GM21367 (cell line): ENCODE data around the gene SH2B3.
"Not testable (repeated sequence)": the region's sequence is repeated elsewhere in the genome, so short reads cannot be mapped to it uniquely, and the experiment has no call there.

Experiments
- ATAC-seq: cut with Tn5 transposase; IDR thresholded peaks from one replicate; pipeline ENCODE4 v1.9.1; 2021; ENCODE audit not compliant: unreplicated experiment

The SH2B3 gene

GRCh38 chr12:111386885-111387284 lies 18.8 kb upstream of the SH2B3 start:
- no peak for ATAC-seq

DNA sequence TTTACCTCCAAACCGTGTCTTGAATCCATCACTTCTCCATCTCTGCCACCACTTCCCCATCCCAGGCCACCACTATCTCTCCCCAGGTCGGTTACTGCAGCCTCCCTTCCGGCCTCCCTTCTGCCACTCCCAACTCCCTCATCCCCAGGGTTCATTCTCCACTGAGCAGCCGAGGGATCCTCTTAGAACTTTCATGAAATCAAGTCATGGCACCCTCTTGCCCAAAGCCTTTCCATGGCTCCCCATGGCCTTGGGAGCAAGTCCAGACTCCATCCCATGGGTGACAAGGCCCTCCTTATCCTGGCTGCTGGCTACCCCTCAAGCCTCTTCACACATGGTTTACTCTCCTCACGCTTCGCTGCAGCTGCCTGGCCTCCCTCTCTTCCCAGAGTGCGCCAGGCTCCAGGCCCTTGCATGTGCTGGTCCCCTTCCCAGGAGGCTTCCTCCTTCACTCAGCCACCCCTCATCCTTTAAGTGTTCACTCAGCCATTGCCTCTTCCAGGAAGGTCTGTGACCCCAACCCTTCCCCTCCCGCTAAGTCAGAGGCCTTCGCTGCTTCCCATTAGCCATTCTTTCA lies 17.9 kb upstream of the SH2B3 start:
- no peak for ATAC-seq

DNA sequence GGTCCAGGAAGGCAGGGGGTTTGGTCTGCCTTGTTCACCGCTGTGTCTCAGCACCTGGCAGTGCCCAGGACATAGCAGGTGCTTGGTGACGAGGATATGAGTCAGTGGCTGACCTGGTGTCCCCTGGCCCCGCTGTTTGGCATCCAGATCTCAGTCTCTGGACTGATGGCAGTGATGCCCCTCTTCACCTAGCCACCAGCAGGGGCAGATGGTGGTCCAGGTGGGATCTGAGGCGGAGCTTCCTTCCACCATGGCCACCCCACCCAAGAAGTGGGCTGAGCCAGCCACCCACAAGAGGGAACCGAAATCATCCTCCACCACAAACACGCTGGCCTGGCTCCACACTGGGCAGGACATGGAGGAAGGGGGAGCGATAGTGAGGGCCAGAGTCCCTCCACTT lies 16.1 kb upstream of the SH2B3 start:
- ATAC-seq: no peak

GRCh38 chr12:111390910-111391309 lies 14.8 kb upstream of the SH2B3 start:
- ATAC-seq: no peak

GRCh38 chr12:111393700-111394300 lies 11.9 kb upstream of the SH2B3 start:
- no peak for ATAC-seq

GRCh38 chr12:111394480-111394879 lies 11.2 kb upstream of the SH2B3 start:
- ATAC-seq: no peak

GRCh38 chr12:111395336-111396187 lies 10.2 kb upstream of the SH2B3 start:
- no peak for ATAC-seq

DNA sequence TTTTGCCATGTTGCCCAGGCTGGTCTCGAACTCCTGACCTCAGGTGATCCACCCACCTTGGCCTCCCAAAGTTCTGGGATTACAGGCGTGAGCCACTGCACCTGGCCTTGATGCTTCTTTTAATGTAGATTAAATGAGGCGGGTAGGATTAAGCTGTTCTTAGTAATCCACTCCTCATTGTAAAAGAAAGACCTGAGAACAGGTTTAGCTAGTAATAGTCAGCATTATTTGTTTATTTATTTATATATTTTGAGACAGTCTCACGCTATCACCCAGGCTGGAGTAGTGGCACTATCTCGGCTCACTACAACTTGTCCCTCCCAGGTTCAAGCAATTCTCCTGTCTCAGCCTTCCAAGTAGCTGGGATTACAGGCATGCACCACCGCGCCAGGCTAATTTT lies 9.5 kb upstream of the SH2B3 start:
- not testable (repeated sequence) for ATAC-seq

DNA sequence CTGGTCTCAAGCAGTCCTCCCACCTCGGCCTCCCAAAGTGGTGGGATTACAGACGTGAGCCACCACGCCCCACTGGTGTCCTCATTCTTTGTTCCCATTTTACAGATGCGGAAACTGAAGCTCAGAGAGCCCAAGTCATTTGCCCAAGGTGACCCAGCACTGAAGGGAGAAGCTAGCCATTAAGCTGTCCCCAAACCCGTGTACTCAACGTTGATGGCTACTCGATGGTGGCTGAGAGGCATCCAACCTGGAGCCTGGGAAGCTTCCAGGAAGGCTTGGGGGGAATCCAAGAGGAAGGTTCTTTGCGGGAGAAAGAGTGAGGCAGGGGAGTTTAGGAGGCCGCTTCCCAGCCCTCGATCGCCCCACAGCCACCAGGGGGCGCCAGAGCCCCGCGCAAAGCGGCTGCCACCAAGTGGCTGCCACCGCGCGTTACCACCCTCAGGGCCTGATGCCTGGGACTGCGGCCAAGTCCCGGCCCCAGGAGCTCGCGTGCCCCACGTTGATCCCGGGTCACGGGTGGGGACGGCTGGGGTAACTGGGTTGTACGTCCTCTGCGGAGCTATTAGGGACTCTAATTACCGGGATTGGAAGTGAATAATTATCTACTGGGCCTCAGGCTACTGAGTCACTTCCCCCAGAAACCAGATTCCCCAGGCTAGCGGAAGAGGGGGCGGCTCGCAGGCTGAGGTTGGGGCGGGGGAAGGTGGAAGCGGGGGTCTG lies 8.8 kb upstream of the SH2B3 start:
- ATAC-seq: peak; percentile 51

GRCh38 chr12:111398530-111398929 lies 7.2 kb upstream of the SH2B3 start:
- ATAC-seq: no peak

DNA sequence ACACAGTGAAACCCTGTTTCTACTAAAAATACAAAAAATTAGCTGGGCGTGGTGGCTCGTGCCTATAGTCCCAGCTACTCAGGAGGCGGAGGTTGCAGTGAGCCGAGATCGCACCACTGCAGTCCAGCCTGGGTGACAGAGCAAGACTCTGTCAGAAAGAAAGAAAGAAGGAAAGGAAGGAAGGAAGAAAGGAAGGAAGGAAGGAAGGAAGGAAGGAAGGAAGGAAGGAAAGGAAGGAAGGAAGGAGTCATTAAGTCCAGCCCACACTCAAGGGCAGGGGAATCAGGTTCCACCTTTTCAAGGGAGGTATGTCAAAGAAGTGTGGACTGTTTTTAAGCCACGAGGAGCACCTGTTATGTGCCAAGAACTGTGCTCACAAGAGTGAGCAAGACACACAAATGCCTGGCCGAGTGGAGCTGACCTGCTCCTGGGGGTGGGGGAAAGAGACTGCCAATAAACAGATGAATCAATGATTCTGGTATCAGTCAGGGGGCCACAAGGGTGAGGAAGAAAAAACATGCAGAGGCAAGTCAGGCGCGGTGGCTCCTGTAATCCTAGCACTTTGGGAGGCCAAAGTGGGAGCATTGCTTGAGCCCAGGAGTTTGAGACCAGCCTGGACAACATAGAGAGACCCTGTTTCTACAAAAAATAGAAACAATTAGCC lies 5.8 kb upstream of the SH2B3 start:
- ATAC-seq: not testable (repeated sequence)

DNA sequence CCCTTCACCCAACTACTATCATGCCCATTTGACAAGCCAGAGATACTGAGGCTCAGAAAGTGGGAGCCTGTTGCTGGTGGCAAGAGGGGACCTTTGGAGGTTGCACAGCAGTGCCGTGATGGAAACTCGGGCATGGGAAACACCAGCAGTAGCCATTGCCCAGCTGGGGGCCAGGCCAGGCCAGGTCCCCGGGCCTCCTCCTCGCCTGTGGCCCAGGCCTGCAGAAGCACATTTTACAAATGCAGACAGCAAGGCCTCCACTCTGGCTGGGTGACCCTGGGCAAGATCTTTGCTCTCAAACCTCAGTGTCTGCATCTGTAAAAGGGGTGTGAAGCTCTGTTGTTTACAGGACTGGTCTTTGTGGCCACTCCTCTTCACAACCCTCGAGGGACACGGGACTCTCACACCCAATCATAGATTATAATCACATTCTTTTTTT lies 4.5 kb upstream of the SH2B3 start:
- no peak for ATAC-seq

DNA sequence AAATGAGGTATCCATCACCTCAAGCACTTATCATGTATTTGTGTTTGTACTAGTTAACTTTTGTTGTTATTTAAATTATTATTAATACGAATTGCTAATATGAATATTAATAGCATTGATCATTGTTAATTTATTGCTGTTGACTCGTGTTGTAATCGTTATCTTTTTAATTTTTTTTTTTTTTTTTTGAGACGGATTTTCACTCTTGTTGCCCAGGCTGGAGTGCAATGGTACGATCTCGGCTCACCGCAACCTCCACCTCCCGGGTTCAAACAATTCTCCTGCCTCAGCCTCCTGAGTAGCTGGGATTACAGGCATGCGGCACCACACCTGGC lies 3.3 kb upstream of the SH2B3 start:
- not testable (repeated sequence) for ATAC-seq

DNA sequence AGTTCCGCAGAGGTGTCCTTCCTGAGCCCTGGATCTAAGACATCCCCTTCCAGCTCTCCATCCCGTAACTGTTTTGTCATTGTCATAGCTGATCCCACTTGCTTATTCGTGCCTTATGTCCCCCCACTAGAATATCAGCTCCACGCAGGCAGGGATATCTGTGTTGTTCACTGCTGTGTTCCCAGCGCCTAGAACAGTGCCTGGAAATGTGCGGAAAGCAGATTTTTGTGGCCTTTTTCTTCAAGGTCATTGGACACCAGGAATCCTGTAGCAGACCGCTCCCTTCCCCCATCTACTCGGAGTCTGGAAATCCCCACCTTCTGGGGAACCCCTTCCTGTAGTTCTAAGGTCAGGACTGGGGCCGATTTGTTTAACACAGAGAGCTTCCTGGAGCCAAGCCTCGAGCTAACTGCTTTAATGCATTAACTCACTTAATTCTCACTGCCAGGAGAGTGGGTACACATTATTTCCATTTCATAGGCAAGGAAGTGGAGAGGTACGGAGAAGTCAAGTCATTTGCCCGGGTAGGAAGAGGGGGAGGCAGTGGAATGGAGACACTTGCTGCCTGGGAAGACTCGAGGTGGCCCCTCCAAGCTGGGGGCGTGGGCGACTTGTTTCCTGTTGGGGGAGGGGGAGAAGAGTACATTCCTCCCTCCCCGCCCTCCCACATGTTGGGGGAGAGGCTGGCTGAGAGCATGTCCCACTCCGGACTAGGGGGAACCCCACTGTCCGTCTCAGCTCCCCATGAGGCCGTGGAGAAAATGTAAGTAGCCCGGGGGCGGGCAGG lies 1.2 kb upstream of the SH2B3 start:
- ATAC-seq: no peak

- ATAC-seq: peak; percentile 38
Measured at GRCh38 chr12:111405149-111405858, 419 bp upstream of the SH2B3 start.

- ATAC-seq: no peak
Measured at GRCh38 chr12:111406474-111407376, 1.0 kb downstream of the SH2B3 start.

GRCh38 chr12:111407377-111408115 lies 1.8 kb downstream of the SH2B3 start:
- no peak for ATAC-seq

DNA sequence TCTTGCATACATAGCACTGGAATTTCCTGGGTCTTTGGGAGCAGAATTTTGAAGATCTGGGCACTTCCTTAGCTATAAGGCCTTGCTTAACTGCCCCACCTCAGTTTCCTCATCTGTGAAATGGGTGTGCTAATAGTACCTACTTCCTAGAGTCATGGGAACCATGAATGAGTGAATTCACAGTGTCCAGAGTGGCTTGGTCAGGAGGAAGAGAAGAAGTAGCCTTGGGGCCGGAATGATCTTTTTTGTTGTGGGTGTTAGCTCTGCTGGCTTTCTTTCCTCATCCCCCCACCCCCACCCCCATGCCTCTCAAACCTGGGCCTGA lies 2.4 kb downstream of the SH2B3 start:
- ATAC-seq: no peak
